PC-9 (cell line): ENCODE results near the gene GRIN2A. TPM values are rescaled to one million over a fixed set of nuclear protein-coding genes. Genes with fewer than 3 reads are reported as not detected.

ENCODE experiments used
- BruUV-seq: library from RNA; stranded (reverse); fragments of 400-500 nt; replicated peaks from 2 replicates; lab custom pipeline; 2021; lab: Mats Ljungman, UMichigan
- CTCF ChIA-PET: fragments of 300-600 bp; sonication (Branson Sonifier 250); formaldehyde crosslinking; loops from one replicate; lab custom pipeline; 2022; ENCODE audit warnings: antibody characterized with exemption; lab: Charles Lee
- POLR2A ChIA-PET: fragments of 300-600 bp; sonication (Branson Sonifier 250); formaldehyde crosslinking; loops from one replicate; lab custom pipeline; 2022; ENCODE audit warnings: antibody characterized with exemption; ENCODE audit not compliant: unreplicated experiment; lab: Charles Lee
- DNase-seq, 2 experiments: peaks; one replicate each; pipeline versions ENCODE4 v3.0.0 to v3.0.0-alpha.2; 2015 to 2022; ENCODE audit warnings: mixed read lengths in 1 of 2
- H2AFZ ChIP-seq: fragments of 200-600 bp; sonication (generic); 2 replicates; pipeline ENCODE4 v1.8.1; 2017; ENCODE audit warnings: antibody characterized with exemption
- H3F3A ChIP-seq: fragments of 200-600 bp; sonication (generic); 2 replicates; pipeline ENCODE4 v1.8.1; 2017; ENCODE audit warnings: antibody characterized with exemption, mild to moderate bottlenecking, low read depth; ENCODE audit not compliant: insufficient read depth
- H3K27ac ChIP-seq: fragments of 200-600 bp; sonication (generic); 2 replicates; pipeline ENCODE4 v1.6.1; 2016; ENCODE audit warnings: mixed run types
- H3K27me3 ChIP-seq: fragments of 200-600 bp; sonication (generic); 2 replicates; pipeline ENCODE4 v1.6.1; 2016; ENCODE audit warnings: low read depth, mixed run types; ENCODE audit not compliant: insufficient read depth
- H3K36me3 ChIP-seq: fragments of 200-600 bp; sonication (generic); 2 replicates; pipeline ENCODE4 v1.6.1; 2016; ENCODE audit warnings: low read depth, mixed run types
- H3K4me1 ChIP-seq: fragments of 200-600 bp; sonication (generic); replicated peaks from 2 replicates; pipeline ENCODE4 v1.6.1; 2016; ENCODE audit warnings: mixed run types; ENCODE audit not compliant: insufficient read depth
- H3K4me2 ChIP-seq: fragments of 200-600 bp; sonication (generic); 2 replicates; pipeline ENCODE4 v1.6.1; 2017; ENCODE audit warnings: mixed run types
- H3K4me3 ChIP-seq: fragments of 200-600 bp; sonication (generic); 2 replicates; pipeline ENCODE4 v1.6.1; 2016; ENCODE audit warnings: mixed run types
- H3K79me2 ChIP-seq: fragments of 200-600 bp; sonication (generic); 2 replicates; pipeline ENCODE4 v1.6.1; 2017; ENCODE audit warnings: low read depth, mixed run types
- H3K9me2 ChIP-seq: fragments of 200-600 bp; sonication (generic); 2 replicates; pipeline ENCODE4 v1.8.1; 2017; ENCODE audit warnings: mild to moderate bottlenecking; ENCODE audit not compliant: insufficient read depth
- H3K9me3 ChIP-seq: fragments of 200-600 bp; sonication (generic); 2 replicates; pipeline ENCODE4 v1.8.1; 2016; ENCODE audit warnings: low read depth; ENCODE audit not compliant: insufficient read depth
- H4K20me1 ChIP-seq: fragments of 200-600 bp; sonication (generic); 2 replicates; pipeline ENCODE4 v1.8.1; 2017; ENCODE audit not compliant: insufficient read depth
- EZH2 ChIP-seq: fragments of 200-600 bp; sonication (generic); IDR thresholded peaks from 2 replicates; pipeline ENCODE4 v1.8.0; 2017; ENCODE audit warnings: antibody characterized with exemption, low read depth
- intact Hi-C: fragments of 100-400 bp; cut with micrococcal nuclease; formaldehyde crosslinking; loops from one replicate; pipeline ENCODE4 v1.10.0; 2022; ENCODE audit not compliant: unreplicated experiment
- total RNA-seq: library from RNA; stranded (reverse); gene quantifications from 2 replicates; pipeline ENCODE4 v1.2.3, GENCODE V29; 2021
- TF ChIP-seq, protein P1 (sequence below): fragments of 200-600 bp; sonication (generic); conservative IDR thresholded peaks from 2 replicates; pipeline ENCODE4 v1.6.1; 2017; ENCODE audit warnings: mixed run types, antibody characterized with exemption, mild to moderate bottlenecking, moderate library complexity

Gene GRIN2A
- total RNA-seq, 1 experiment from 2014 or later, result not detected

DNA sequence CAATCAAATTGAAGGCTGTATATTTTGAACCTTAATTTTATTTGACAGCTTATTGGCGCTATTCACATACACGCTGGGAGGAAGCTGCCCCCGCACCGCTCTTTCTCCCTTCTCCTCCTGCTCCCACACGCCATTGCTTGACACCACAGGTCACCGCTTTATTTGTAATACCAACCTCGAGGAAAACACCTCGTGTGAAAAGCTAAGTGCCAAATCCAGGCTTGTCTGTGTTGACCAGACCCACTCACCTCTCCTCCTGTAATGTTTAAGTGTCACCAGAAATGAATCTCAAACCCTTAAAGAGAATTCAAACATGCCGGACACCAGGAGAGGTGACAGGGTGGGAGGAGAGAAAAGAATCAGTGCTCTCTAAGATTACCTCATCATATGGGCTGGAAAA lies 331.4 kb downstream of the GRIN2A start:
- BruUV-seq, result no TSS peak
- H3K9me2 ChIP-seq, result no peaks in the 10 kb centered on the region
- H3F3A ChIP-seq, result no peaks in the 10 kb centered on the region
- H3K27me3 ChIP-seq, result peaks cover 17% of the 10 kb centered on the region; the same call in 1 of the 2 replicates
- no peaks in the 10 kb centered on the region for H4K20me1 ChIP-seq
- no peaks in the 10 kb centered on the region for H3K79me2 ChIP-seq
- H3K4me2 ChIP-seq, result no peak overlapping the region
- no peak overlapping the region for H2AFZ ChIP-seq
- no peaks in the 10 kb centered on the region for H3K4me1 ChIP-seq
- no peaks in the 10 kb centered on the region for H3K36me3 ChIP-seq
- H3K9me3 ChIP-seq, result no peaks in the 10 kb centered on the region
- no peak overlapping the region for H3K4me3 ChIP-seq
- no peak for TF ChIP-seq EZH2
- TF ChIP-seq, protein P1, sequence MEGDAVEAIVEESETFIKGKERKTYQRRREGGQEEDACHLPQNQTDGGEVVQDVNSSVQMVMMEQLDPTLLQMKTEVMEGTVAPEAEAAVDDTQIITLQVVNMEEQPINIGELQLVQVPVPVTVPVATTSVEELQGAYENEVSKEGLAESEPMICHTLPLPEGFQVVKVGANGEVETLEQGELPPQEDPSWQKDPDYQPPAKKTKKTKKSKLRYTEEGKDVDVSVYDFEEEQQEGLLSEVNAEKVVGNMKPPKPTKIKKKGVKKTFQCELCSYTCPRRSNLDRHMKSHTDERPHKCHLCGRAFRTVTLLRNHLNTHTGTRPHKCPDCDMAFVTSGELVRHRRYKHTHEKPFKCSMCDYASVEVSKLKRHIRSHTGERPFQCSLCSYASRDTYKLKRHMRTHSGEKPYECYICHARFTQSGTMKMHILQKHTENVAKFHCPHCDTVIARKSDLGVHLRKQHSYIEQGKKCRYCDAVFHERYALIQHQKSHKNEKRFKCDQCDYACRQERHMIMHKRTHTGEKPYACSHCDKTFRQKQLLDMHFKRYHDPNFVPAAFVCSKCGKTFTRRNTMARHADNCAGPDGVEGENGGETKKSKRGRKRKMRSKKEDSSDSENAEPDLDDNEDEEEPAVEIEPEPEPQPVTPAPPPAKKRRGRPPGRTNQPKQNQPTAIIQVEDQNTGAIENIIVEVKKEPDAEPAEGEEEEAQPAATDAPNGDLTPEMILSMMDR, result no peak
- H3K27ac ChIP-seq, result no peak overlapping the region
- ChIA-PET CTCF (no interaction called here), POLR2A (no interaction called here)
- DNase-seq, result no peak
- intact Hi-C loops, result no loop called here

DNA sequence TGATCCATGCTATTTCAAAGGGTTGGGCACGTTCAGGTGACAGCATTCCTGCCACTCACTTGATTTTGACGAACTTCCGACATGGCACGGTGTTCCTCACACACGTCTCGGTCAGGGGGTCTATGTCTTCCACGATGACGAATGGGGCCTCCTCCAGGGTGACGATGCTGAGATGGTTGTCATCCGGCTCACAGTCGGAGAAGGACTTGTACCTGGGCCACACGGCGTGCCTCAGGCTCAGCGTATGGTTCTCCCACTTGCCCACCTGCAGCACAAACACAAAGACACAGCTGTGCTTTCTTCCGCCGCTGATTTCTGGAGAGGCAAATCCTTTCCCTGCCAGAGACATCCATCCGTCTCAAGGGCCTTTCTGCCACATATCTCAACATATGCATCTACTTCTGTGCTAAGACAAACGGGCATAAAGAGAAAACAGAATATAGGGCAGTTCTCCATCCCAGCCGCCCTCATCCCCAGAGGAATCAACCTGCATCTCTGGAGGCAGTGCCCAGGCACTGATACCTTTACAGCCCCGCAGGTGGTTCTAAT lies 332.5 kb downstream of the GRIN2A start:
- ChIA-PET CTCF (no interaction called here), POLR2A (no interaction called here)
- H3K27me3 ChIP-seq, result peaks cover 17% of the 10 kb centered on the region; the same call in 1 of the 2 replicates
- intact Hi-C loops, result no loop called here
- no peak overlapping the region for H3K27ac ChIP-seq
- H4K20me1 ChIP-seq, result no peaks in the 10 kb centered on the region
- H3K36me3 ChIP-seq, result no peaks in the 10 kb centered on the region
- no peaks in the 10 kb centered on the region for H3K79me2 ChIP-seq
- H3K9me3 ChIP-seq, result no peaks in the 10 kb centered on the region
- TF ChIP-seq EZH2, result no peak
- TF ChIP-seq, protein P1, result no peak
- H3K4me2 ChIP-seq, result no peak overlapping the region
- no peak overlapping the region for H3K4me3 ChIP-seq
- DNase-seq, result no peak
- no peaks in the 10 kb centered on the region for H3F3A ChIP-seq
- H2AFZ ChIP-seq, result no peak overlapping the region
- H3K9me2 ChIP-seq, result no peaks in the 10 kb centered on the region
- no peaks in the 10 kb centered on the region for H3K4me1 ChIP-seq
- BruUV-seq, result no TSS peak

GRCh38 chr16:9847146-9847545 lies 335.1 kb downstream of the GRIN2A start:
- H3K27ac ChIP-seq, result no peak overlapping the region
- ChIA-PET CTCF (no interaction called here), POLR2A (no interaction called here)
- intact Hi-C loops, result no loop called here
- H2AFZ ChIP-seq, result no peak overlapping the region
- peaks cover 17% of the 10 kb centered on the region; the same call in 1 of the 2 replicates for H3K27me3 ChIP-seq
- H3K79me2 ChIP-seq, result no peaks in the 10 kb centered on the region
- no peaks in the 10 kb centered on the region for H3K4me1 ChIP-seq
- H3K4me2 ChIP-seq, result no peak overlapping the region
- no peaks in the 10 kb centered on the region for H3F3A ChIP-seq
- no peak for DNase-seq
- TF ChIP-seq EZH2, result no peak
- TF ChIP-seq, protein P1, result no peak
- no peaks in the 10 kb centered on the region for H3K9me3 ChIP-seq
- H4K20me1 ChIP-seq, result no peaks in the 10 kb centered on the region
- no peaks in the 10 kb centered on the region for H3K9me2 ChIP-seq
- no TSS peak for BruUV-seq
- no peak overlapping the region for H3K4me3 ChIP-seq
- no peaks in the 10 kb centered on the region for H3K36me3 ChIP-seq
